ENCODE data around the gene TMEM200A. TPM values are rescaled to one million over a fixed set of nuclear protein-coding genes. Genes with fewer than 3 reads are reported as not detected.

Gene TMEM200A
- polyA plus RNA-seq, 3 donors: not detected

GRCh38 chr6:130407032-130407431, 41.2 kb downstream of the TMEM200A start:
- Histone ChIP-seq H3K4me1 (ENCODE audit: control insufficient read depth in 1 of 2, insufficient read depth in 2 of 2, low read length in 2 of 2) (no peaks in the 10 kb centered on the region), H3K9me3 (replicated peaks in 1 of 2; ENCODE audit: control insufficient read depth in 1 of 2, insufficient read depth in 1 of 2, low read length in 2 of 2) (peaks cover 0 to under 1% of the 10 kb centered on the region in 2 donors), H3K36me3 (replicated peaks in 1 of 2; ENCODE audit: control insufficient read depth in 1 of 2, insufficient read depth in 2 of 2, low read length in 2 of 2) (no peaks in the 10 kb centered on the region), H3K27me3 (ENCODE audit: control insufficient read depth in 2 of 2, insufficient read depth in 2 of 2, low read length in 2 of 2) (no peaks in the 10 kb centered on the region), H2AFZ (ENCODE audit: insufficient read depth, low read depth, low read length, poor library complexity, severe bottlenecking) (no peak overlapping the region), H4K20me1 (ENCODE audit: insufficient read depth, low read length) (no peaks in the 10 kb centered on the region), H3K4me2 (replicated peaks; ENCODE audit: extremely low read depth, low read length, poor library complexity, severe bottlenecking) (no peak overlapping the region), H3K27ac (ENCODE audit: low read depth in 1 of 2, low read length in 2 of 2) (no peak overlapping the region), H3K9ac (ENCODE audit: insufficient read depth, low read length, poor library complexity, severe bottlenecking) (no peak overlapping the region), H3K4me3 (replicated peaks in 1 of 3; ENCODE audit: low read depth in 2 of 3, low read length in 3 of 3) (no peak overlapping the region), H3K79me2 (ENCODE audit: insufficient read depth, low read length) (no peaks in the 10 kb centered on the region)
- Mint-ChIP-seq H3K36me3 (no peaks in the 10 kb centered on the region), H3K4me1 (no peaks in the 10 kb centered on the region), H3K27ac (no peak overlapping the region), H3K27me3 (ENCODE audit: low read depth in 3 of 3) (peaks cover 0 to 2% (median 0%) of the 10 kb centered on the region in 3 donors), H3K4me3 (no peak overlapping the region), H3K9me3 (peaks cover 0 to 5% (median 0%) of the 10 kb centered on the region in 7 donors)
- TF ChIP-seq CTCF (IDR thresholded peaks at IDR 0.05): no peak
- no peak for DNase-seq
- 80% methylated on average over 1 of the region's 3 CpGs for WGBS (ENCODE audit: insufficient coverage)
- intact Hi-C loops (cut with micrococcal nuclease): no loop called here

DNA sequence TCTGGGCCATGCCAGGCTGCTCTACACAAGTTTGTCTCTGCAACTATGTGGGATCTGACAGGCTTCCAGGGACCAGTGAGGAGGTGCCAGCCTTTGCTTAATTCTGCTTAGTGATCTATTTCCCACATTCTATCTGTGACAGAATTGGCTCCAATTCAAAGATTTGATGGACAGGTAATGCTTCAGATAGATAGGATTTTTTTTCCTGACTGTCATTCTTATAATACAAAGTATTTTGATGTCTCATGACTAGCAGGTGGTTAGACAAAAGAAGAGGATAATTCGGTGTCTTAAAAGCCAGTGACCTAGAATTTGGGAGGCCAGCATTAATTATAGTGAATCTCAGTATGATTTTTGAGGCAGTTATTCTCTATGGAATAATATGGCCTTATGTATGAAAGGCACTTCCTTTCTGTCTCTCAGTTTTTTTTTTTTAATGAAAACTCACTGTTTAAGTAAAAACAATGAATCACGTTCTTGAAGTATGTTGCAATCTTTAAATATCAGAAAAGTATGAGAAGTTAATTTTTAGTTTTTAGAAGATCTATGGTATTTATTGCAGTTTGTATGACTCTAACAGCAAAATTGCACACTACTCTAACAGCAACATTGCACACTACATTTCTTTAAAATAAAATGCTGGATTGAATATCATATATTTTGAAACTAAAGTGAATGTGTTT, 43.7 kb downstream of the TMEM200A start:
- no peak overlapping the region for H3K9ac ChIP-seq (ENCODE audit: insufficient read depth, low read length, poor library complexity, severe bottlenecking)
- H3K79me2 ChIP-seq (ENCODE audit: insufficient read depth, low read length): no peaks in the 10 kb centered on the region
- H3K27me3 Mint-ChIP-seq (ENCODE audit: low read depth in 3 of 3): no peaks in the 10 kb centered on the region
- intact Hi-C loops (cut with micrococcal nuclease): no loop called here
- peaks cover 0 to 5% of the 10 kb centered on the region in 2 donors for H3K9me3 ChIP-seq (replicated peaks in 1 of 2; ENCODE audit: control insufficient read depth in 1 of 2, insufficient read depth in 1 of 2, low read length in 2 of 2)
- no peak overlapping the region for H3K27ac ChIP-seq (ENCODE audit: low read depth in 1 of 2, low read length in 2 of 2)
- TF ChIP-seq CTCF (IDR thresholded peaks at IDR 0.05): no peak
- H3K4me3 ChIP-seq (replicated peaks in 1 of 3; ENCODE audit: low read depth in 2 of 3, low read length in 3 of 3): no peak overlapping the region
- H3K4me3 Mint-ChIP-seq: no peak overlapping the region
- no peak overlapping the region for H3K4me2 ChIP-seq (replicated peaks; ENCODE audit: extremely low read depth, low read length, poor library complexity, severe bottlenecking)
- H3K9me3 Mint-ChIP-seq: peaks cover 0 to 8% (median 4%) of the 10 kb centered on the region in 7 donors
- no peak overlapping the region for H2AFZ ChIP-seq (ENCODE audit: insufficient read depth, low read depth, low read length, poor library complexity, severe bottlenecking)
- no peaks in the 10 kb centered on the region for H3K4me1 Mint-ChIP-seq
- no peaks in the 10 kb centered on the region for H3K36me3 ChIP-seq (replicated peaks in 1 of 2; ENCODE audit: control insufficient read depth in 1 of 2, insufficient read depth in 2 of 2, low read length in 2 of 2)
- DNase-seq: no peak
- no peak overlapping the region for H3K27ac Mint-ChIP-seq
- H4K20me1 ChIP-seq (ENCODE audit: insufficient read depth, low read length): no peaks in the 10 kb centered on the region
- WGBS (ENCODE audit: insufficient coverage): no CpG with 5 or more reads among the region's 2 CpGs
- H3K27me3 ChIP-seq (ENCODE audit: control insufficient read depth in 2 of 2, insufficient read depth in 2 of 2, low read length in 2 of 2): no peaks in the 10 kb centered on the region
- no peaks in the 10 kb centered on the region for H3K36me3 Mint-ChIP-seq
- H3K4me1 ChIP-seq (ENCODE audit: control insufficient read depth in 1 of 2, insufficient read depth in 2 of 2, low read length in 2 of 2): no peaks in the 10 kb centered on the region

Data from CD14-positive monocyte (primary cell).